ENCODE measurements around the gene TRIM2. TPM values are rescaled to one million over a fixed set of nuclear protein-coding genes. Genes with fewer than 3 reads are reported as not detected.

TRIM2 gene
- total RNA-seq, 1 donor from 2014 or later: 51.8 TPM

GRCh38 chr4:153246446-153247115, 42.3 kb downstream of the TRIM2 start:
- TF ChIP-seq EZH2 (IDR thresholded peaks at IDR 0.05; ENCODE audit: insufficient read depth, low read length) (no peak), CTCF (IDR thresholded peaks at IDR 0.05; ENCODE audit: insufficient read depth, low read depth, low read length) (no peak)
- Histone ChIP-seq H2AFZ (ENCODE audit: low read depth, low read length) (no peak overlapping the region), H3K9ac (ENCODE audit: low read length) (no peak overlapping the region), H3K27ac (ENCODE audit: low read depth, low read length) (no peak overlapping the region), H4K20me1 (ENCODE audit: insufficient read depth, low read length) (no peaks in the 10 kb centered on the region), H3K36me3 (ENCODE audit: insufficient read depth, low read length) (no peaks in the 10 kb centered on the region), H3K4me1 (ENCODE audit: insufficient read depth, low read length) (peaks cover 12% of the 10 kb centered on the region), H3K4me3 (ENCODE audit: insufficient read depth, low read depth, low read length) (no peak overlapping the region), H3K27me3 (ENCODE audit: insufficient read depth, low read length) (no peaks in the 10 kb centered on the region), H3K79me2 (ENCODE audit: insufficient read depth, low read length) (peaks cover 6% of the 10 kb centered on the region), H3K9me3 (ENCODE audit: insufficient read depth, low read depth, low read length) (no peaks in the 10 kb centered on the region), H3K4me2 (ENCODE audit: low read length) (no peak overlapping the region)
- Mint-ChIP-seq H3K27me3 (ENCODE audit: low read depth, unreplicated experiment) (no peaks in the 10 kb centered on the region), H3K4me1 (ENCODE audit: low read depth, unreplicated experiment) (peaks cover 19% of the 10 kb centered on the region), H3K9me3 (ENCODE audit: unreplicated experiment) (no peaks in the 10 kb centered on the region), H3K36me3 (ENCODE audit: low read depth, unreplicated experiment) (peaks cover 8% of the 10 kb centered on the region), H3K27ac (ENCODE audit: unreplicated experiment) (peak overlapping the region; percentile 41), H3K4me3 (ENCODE audit: unreplicated experiment) (no peak overlapping the region)
- FAIRE-seq (no peak), DNase-seq (ENCODE audit: low read depth) (no peak)

- FAIRE-seq (no peak), DNase-seq (ENCODE audit: low read depth) (no peak)
- no peak for TF ChIP-seq CTCF (IDR thresholded peaks at IDR 0.05; ENCODE audit: insufficient read depth, low read depth, low read length)
- TF ChIP-seq EZH2 (IDR thresholded peaks at IDR 0.05; ENCODE audit: insufficient read depth, low read length): no peak
- no peak overlapping the region for H3K4me3 Mint-ChIP-seq (ENCODE audit: unreplicated experiment)
- no peaks in the 10 kb centered on the region for H3K9me3 Mint-ChIP-seq (ENCODE audit: unreplicated experiment)
- Histone ChIP-seq H2AFZ (ENCODE audit: low read depth, low read length) (no peak overlapping the region), H3K4me3 (ENCODE audit: insufficient read depth, low read depth, low read length) (no peak overlapping the region), H3K4me1 (ENCODE audit: insufficient read depth, low read length) (peaks cover 12% of the 10 kb centered on the region), H3K27ac (ENCODE audit: low read depth, low read length) (no peak overlapping the region), H3K4me2 (ENCODE audit: low read length) (no peak overlapping the region), H3K9me3 (ENCODE audit: insufficient read depth, low read depth, low read length) (no peaks in the 10 kb centered on the region), H3K9ac (ENCODE audit: low read length) (no peak overlapping the region), H4K20me1 (ENCODE audit: insufficient read depth, low read length) (no peaks in the 10 kb centered on the region), H3K27me3 (ENCODE audit: insufficient read depth, low read length) (no peaks in the 10 kb centered on the region), H3K36me3 (ENCODE audit: insufficient read depth, low read length) (no peaks in the 10 kb centered on the region), H3K79me2 (ENCODE audit: insufficient read depth, low read length) (peaks cover 6% of the 10 kb centered on the region)
- no peak overlapping the region for H3K27ac Mint-ChIP-seq (ENCODE audit: unreplicated experiment)
- peaks cover 8% of the 10 kb centered on the region for H3K36me3 Mint-ChIP-seq (ENCODE audit: low read depth, unreplicated experiment)
- peaks cover 19% of the 10 kb centered on the region for H3K4me1 Mint-ChIP-seq (ENCODE audit: low read depth, unreplicated experiment)
- no peaks in the 10 kb centered on the region for H3K27me3 Mint-ChIP-seq (ENCODE audit: low read depth, unreplicated experiment)
These were observed 42.9 kb downstream of the TRIM2 start for GRCh38 chr4:153247116-153247490.

GRCh38 chr4:153248641-153249198, 44.5 kb downstream of the TRIM2 start:
- no peaks in the 10 kb centered on the region for H3K9me3 Mint-ChIP-seq (ENCODE audit: unreplicated experiment)

More at GRCh38 chr4:153248641-153249198, 44.5 kb downstream of the TRIM2 start:
- Histone ChIP-seq H3K4me3 (ENCODE audit: insufficient read depth, low read depth, low read length) (peak overlapping the region; percentile 73), H3K27me3 (ENCODE audit: insufficient read depth, low read length) (no peaks in the 10 kb centered on the region), H3K79me2 (ENCODE audit: insufficient read depth, low read length) (peaks cover 6% of the 10 kb centered on the region), H3K9me3 (ENCODE audit: insufficient read depth, low read depth, low read length) (no peaks in the 10 kb centered on the region), H3K4me2 (ENCODE audit: low read length) (peak overlapping the region; percentile 92), H3K9ac (ENCODE audit: low read length) (peak overlapping the region; percentile 81), H3K27ac (ENCODE audit: low read depth, low read length) (peak overlapping the region; percentile 77), H2AFZ (ENCODE audit: low read depth, low read length) (peak overlapping the region; percentile 74), H3K36me3 (ENCODE audit: insufficient read depth, low read length) (no peaks in the 10 kb centered on the region), H4K20me1 (ENCODE audit: insufficient read depth, low read length) (no peaks in the 10 kb centered on the region), H3K4me1 (ENCODE audit: insufficient read depth, low read length) (peaks cover 12% of the 10 kb centered on the region)
- peaks cover 12% of the 10 kb centered on the region for H3K4me1 Mint-ChIP-seq (ENCODE audit: low read depth, unreplicated experiment)
- no peaks in the 10 kb centered on the region for H3K27me3 Mint-ChIP-seq (ENCODE audit: low read depth, unreplicated experiment)
- TF ChIP-seq CTCF (IDR thresholded peaks at IDR 0.05; ENCODE audit: insufficient read depth, low read depth, low read length) (no peak), EZH2 (IDR thresholded peaks at IDR 0.05; ENCODE audit: insufficient read depth, low read length) (no peak)
- H3K4me3 Mint-ChIP-seq (ENCODE audit: unreplicated experiment): peak overlapping the region; percentile 88
- DNase-seq (ENCODE audit: low read depth) (no peak), FAIRE-seq (no peak)
- peak overlapping the region; percentile 34 for H3K27ac Mint-ChIP-seq (ENCODE audit: unreplicated experiment)
- peaks cover 12% of the 10 kb centered on the region for H3K36me3 Mint-ChIP-seq (ENCODE audit: low read depth, unreplicated experiment)

All from astrocyte (in vitro differentiated cells and primary cell).